ENCODE data around the gene PHF3.

DNA sequence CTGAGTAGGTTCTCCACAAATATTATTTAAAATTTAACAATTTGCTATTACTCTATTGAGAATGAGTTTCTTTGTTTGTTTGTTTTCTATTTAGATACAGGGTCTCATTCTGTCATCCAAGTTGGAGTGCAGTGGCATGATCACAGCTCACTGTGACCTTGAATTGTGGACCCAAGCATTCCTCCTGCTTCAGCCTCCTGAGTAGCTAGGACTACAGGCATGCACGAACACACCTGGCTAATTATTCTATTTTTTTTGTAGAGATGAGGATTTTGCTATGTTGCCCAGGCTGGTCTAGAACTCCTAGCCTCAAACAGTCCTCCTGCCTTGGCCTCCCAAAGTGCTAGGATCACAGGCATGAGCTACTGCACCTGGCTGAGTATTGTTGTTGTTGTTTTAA is 122.2 kb downstream of the PHF3 start:
- TF ChIP-seq, protein P1, sequence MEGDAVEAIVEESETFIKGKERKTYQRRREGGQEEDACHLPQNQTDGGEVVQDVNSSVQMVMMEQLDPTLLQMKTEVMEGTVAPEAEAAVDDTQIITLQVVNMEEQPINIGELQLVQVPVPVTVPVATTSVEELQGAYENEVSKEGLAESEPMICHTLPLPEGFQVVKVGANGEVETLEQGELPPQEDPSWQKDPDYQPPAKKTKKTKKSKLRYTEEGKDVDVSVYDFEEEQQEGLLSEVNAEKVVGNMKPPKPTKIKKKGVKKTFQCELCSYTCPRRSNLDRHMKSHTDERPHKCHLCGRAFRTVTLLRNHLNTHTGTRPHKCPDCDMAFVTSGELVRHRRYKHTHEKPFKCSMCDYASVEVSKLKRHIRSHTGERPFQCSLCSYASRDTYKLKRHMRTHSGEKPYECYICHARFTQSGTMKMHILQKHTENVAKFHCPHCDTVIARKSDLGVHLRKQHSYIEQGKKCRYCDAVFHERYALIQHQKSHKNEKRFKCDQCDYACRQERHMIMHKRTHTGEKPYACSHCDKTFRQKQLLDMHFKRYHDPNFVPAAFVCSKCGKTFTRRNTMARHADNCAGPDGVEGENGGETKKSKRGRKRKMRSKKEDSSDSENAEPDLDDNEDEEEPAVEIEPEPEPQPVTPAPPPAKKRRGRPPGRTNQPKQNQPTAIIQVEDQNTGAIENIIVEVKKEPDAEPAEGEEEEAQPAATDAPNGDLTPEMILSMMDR (conservative IDR thresholded peaks at IDR 0.05): no peak
- no peak for TF ChIP-seq ZFX (IDR thresholded peaks at IDR 0.05)

All from C4-2B (cell line).